Fibroblast of gingiva (primary cell): ENCODE measurements around the gene PSMA4.
A peak's percentile ranks its signal among the peaks of the same experiment; 100 is the strongest.
"Not testable (repeated sequence)": the region's sequence is repeated elsewhere in the genome, so short reads cannot be mapped to it uniquely, and the experiment has no call there.

Experiments used
- DNase-seq: peaks from one replicate; pipeline ENCODE4 v3.0.0-alpha.2; 2011; ENCODE audit warnings: low read depth

Gene PSMA4

DNA sequence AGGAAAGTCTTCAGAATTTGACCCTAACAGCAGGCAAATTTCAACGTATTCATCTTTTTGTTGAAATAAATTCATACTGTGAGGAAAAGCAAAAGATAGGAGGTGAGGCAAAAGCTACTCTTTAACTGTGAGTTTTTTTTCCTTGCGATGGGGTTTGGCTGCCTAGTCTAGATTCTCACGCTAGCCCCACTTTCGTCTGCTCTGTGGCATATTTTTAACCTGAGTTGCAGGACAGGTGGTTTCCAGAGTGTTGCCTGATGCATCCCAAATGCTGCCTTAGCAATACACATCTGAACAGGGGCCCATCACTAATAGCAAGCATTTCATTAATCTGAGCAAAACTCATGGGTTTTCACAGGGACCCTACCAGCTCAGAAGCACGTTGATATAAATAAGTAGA, 11.7 kb downstream of the PSMA4 start:
- no peak for DNase-seq

DNA sequence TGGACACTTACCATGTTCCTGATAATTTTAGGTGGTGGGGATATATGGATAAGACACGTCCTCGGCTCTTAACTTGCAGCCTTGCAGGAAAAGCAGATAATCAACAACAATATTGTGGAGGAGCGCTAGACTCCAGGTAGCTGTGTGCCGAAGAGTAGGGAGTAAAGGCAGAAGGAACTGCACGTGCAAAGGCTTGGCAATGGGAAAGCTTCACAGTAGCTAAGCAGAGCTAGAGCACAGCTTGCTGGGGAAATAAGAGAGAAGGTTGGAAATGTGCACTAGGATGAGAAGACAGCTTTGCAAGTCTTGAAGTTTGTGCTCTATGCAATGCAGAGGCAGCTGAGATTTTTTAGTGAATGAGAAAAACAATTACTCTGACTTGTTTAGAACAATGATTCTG, 12.4 kb downstream of the PSMA4 start:
- no peak for DNase-seq

DNA sequence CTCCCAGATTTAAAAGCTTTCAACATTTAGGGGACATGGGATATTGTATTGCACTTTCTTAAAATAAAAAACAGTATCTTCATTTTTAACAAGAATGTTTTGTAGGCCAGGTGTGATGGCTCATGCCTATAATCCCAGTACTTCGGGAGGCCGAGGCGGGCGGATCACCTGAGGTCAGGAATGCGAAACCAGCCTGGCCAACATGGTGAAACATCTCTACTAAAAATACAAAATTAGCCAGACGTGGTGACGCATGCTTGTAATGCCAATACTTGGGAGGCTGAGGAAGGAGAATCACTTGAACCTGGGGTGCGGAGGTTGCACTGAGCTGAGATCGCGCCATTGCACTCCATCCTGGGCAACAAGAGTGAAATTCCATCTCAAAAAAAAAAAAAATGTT, 20.0 kb downstream of the PSMA4 start:
- not testable (repeated sequence) for DNase-seq

DNA sequence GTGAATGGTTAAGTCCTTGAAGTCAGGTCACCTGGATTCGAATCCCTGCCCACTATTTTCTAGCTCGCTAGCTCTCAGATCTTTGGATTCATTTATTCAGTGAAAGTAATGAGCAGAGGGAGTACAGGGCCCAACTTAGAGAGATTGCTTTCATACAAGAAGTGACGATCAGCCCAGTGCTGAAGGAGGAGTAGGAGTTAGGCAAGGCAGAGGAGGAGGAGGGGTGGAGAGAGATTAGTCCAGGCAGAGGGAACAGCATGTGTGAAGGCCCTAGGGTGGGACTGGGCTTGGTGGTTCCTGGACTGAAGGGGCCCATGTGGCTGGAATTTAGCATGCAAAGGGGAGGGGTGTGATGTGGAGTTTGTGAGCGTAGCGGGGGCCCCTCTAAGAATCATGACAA, 21.2 kb downstream of the PSMA4 start:
- no peak for DNase-seq

DNA sequence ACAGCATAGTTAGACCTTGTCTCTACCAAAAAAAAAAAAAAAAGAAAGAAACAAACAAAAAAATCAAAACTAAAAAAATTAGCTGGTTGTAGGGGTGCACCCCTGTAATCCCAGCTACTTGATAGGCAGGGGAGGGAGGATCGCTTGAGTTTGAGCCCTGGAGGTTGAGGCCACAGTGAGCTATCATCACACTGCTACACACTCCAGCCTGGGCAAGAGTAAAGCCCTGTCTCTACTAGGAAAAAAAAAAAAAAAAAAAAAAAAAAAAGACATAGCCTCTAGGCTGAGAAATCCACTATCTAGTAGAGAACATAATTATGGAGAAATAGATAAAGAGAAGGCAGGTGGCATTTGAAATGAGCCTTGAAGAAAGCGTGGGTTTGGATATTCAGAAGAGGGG, 22.8 kb downstream of the PSMA4 start:
- DNase-seq: no peak

DNA sequence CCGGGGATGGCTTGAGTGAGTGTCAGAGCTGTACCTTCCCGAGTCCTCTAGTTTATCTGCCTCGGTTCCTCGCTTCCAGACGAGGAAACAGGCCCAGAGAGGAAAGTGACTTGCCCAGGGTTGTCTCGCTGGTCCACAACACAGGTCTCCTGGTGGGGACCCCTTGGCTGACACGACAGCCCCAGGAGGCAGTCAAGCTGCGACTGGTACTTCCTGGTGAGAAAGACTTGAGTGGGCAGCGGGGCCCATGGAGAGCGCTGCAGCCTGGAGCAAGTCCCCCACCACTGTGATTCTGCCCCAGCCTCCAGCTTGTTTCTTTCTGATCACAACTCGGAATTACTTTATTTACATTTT, 24.5 kb downstream of the PSMA4 start:
- DNase-seq: no peak

DNA sequence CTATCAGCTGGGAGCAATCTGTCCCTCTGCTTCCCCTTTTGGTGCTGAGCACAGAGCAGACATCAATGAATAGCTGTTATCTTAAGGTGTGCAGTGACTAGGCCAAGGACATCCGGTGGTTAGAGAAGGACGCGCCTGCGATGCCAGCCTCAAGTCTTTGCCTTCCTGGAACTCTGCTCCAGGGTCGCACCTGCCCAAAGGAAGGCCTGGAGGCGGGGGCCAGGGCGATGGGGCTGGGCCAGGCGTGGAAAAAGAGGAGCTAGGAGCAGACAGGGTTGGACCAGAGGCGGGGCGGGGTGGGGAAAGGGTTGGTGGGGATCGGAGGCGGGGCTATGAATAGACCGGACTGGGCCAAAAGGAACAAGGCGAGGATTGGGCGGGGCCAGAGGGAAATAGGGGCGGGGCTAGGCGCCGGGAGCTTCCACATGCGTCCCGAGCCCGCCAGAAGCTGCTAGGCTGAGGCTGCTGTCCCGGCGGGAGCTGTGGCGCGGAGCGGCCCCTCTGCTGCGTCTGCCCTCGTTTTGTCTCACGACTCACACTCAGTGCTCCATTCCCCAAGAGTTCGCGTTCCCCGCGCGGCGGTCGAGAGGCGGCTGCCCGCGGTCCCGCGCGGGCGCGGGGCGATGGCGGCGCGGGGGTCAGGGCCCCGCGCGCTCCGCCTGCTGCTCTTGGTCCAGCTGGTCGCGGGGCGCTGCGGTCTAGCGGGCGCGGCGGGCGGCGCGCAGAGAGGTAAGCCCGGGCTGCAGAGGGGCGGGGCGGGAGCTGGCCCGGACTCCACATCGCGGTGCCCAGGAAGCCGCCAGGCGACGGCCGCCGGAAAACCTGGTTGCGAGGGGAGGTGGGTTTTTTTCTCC, 25.1 kb downstream of the PSMA4 start, which contains the start of gene CHRNA5:
CHRNA5 (plus strand) TSS at position 424 of the 854 bp plus-strand sequence; CDS start at position 624, 200 bp downstream.
- DNase-seq: peak; percentile 75

DNA sequence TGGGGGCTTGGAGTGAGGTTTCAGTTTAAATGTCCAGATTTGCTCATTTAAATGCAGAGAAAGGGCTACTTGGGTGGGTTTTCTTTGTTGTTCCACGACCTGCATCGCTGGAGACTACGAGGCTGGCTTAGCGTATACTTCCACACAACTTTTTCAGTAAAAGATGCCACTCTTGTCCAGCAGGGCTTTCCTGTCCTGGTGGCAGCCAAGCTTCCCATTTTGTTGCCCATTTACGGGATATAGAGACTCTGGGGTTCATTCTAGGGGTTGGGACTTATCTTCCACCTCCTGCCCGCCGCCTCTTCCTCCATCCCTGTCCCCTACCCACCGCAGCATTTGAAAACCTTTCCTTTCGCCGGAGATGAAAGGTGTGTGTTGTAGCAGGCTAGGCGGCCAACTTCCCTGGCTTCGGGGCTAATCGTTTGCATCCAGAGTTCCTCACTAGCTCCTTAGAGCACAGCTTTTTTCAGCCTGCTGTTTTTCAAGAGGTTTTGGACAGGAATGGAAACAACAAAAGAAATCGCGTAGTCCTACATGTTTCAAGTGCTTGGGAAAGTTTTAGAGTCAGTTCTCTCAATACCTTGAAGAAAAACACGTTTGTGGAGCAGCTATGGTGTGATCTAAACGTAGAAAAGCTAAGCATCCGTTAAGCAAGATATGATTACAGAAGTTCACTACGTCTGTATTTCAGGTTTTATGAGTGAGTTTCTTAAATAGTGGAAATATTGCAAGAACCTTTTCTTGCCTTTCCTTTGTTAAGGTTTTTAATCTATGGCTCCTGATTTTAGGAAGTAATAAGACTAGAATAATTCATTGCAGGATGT, 25.9 kb downstream of the PSMA4 start:
- DNase-seq: no peak

DNA sequence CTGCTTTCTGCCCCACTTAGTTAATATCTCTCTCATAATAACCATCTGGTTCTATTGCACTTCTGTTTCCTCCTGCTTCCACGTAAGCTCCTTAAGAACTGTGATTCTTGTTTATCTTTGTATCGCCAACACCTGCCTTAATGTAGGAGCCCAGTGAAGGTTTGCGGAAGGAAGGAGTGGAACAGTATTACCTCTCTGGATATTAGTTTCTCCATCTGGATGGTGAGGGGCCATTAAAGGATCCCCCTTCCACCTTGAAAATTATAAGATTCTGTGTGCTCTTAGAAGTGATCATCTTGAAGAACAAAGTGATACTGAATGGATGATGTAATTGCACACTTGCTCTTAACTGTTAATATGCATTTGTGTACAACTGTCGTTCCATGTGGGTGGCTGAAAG, 27.3 kb downstream of the PSMA4 start:
- no peak for DNase-seq

DNA sequence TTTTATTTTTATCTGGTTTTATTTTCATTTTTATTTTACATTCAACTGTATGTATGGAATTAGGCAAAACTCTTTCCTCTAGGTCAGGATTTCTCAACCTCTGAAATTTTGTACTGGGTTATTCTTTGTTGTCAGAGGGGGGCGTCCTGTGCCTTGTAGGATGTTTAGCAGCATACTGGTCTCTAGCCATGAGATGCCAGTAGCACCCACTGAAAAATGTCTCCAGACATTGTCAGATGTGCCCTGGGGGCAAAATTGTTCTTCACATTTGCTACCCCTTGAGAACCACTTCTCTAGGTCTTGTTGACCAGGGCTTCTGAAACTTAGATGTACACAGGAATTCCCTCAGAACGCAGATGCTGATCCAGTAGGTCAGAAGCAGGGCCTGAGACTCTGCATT, 30.5 kb downstream of the PSMA4 start:
- DNase-seq: no peak

DNA sequence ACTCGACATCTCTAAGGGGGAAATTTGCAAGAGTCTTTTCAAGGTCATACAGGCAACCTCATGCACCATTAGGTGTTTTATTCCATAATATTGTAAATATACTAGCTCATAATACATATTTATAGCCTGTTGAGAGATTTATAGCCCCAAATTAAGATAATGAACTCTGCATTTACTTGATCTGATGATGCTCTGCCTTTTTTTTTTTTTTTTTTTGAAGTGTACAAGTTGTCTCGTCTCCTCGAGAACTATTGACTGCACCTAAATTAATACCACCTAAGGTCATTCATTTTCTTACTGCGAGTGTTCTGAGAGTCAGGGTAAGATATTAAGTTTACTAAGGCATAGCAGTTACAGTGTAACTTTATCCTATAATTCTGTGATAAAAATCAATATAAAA, 31.1 kb downstream of the PSMA4 start:
- DNase-seq: no peak

DNA sequence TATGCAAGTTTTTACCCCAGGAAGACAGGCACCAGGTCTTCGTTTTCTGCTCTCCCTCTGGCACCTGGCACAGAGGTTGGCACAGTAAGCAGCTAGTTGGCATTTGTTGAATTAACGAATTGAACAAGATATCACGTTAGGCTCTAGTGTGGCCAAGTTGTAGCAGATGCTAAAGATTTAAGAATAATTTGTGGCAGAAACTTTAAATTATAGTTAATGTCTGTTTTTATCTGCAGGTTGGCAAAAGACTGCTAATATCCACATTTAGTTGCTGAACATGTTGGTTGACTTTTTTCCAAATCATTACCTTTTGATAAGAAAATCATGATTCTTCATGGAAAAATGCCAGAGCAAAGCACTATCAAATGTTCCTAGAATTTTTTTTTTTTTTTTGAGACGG, 33.2 kb downstream of the PSMA4 start:
- DNase-seq: no peak

DNA sequence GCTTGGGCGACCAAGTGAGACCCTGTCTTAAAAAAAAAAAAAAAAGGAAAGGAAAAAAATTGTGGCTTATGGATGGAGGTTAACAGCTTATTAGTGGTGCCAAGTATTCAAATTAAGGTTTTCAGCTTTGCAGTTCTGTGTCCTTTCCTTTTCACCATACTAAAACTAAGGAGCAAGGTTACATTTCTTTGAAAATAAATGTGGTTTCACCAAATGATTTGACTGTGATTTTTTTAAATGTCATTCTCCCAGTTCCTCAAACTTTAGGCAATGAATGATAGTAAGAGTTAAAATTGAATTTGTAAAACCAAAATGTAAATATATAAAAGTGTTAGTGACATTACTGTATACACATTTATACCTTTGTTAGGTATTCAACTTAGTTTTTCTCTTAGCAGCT, 34.7 kb downstream of the PSMA4 start:
- no peak for DNase-seq

DNA sequence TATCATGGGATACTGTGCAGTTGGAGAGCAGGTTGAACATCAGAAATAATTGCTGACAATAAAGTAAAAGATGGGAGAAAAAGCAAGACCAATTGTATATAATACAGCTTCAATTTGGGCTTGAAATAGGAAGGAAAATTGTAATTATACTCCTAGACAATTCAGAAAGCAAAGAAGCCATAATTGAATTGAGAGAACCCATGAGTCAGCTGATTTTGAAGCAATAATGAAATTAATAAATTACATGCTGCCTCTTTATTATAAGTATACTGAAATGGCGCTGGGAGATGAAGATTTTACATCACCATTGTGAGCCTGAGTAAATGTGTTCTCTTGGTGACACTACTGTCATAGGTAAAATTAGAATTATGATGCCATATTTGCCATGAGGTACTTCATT, 57.3 kb downstream of the PSMA4 start:
- no peak for DNase-seq

DNA sequence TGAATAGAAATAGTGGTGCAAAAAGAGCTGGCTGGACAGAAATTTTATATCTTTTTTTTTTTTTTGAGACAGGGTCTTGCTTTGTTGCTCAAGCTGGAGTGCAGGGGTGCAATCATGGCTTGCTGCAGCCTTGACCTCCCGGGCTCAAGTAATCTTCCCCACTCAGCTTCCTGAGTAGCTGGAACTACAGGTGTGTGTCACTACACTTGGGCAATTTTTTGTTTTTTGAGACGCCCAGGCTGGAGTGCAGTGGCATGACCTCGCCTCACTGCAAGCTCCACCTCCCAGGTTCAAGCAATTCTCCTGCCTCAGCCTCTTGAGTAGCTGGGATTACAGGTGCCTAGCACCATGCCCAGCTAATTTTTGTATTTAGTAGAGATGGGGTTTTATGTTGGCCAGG, 58.1 kb downstream of the PSMA4 start:
- DNase-seq: no peak

DNA sequence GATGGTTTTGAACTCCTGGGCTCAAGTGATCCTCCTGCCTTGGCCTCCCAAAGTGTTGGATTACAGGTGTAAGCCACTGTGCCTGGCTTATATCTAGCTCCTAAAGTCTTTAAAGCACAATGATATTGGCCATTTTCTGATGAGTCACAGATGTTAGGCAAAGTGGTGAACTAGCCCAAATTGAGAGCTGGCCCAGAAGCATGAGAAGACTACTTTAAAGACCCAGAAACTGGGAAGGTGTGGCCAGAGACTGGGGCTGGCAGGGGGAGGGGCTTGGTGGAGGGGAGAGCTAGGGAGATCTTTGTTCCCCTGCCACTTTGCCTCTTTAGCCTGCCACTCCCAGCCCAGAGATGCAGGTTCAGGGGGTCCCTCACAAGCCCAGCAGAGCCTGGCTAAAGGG, 58.9 kb downstream of the PSMA4 start:
- no peak for DNase-seq
